ENCODE results near the gene VSNL1. TPM values are rescaled to one million over a fixed set of nuclear protein-coding genes. Genes with fewer than 3 reads are reported as not detected.

The VSNL1 gene
- total and polyA plus RNA-seq, 7 donors = 0.27 to 5.1 (median 1.1) TPM; not detected in 2

DNA sequence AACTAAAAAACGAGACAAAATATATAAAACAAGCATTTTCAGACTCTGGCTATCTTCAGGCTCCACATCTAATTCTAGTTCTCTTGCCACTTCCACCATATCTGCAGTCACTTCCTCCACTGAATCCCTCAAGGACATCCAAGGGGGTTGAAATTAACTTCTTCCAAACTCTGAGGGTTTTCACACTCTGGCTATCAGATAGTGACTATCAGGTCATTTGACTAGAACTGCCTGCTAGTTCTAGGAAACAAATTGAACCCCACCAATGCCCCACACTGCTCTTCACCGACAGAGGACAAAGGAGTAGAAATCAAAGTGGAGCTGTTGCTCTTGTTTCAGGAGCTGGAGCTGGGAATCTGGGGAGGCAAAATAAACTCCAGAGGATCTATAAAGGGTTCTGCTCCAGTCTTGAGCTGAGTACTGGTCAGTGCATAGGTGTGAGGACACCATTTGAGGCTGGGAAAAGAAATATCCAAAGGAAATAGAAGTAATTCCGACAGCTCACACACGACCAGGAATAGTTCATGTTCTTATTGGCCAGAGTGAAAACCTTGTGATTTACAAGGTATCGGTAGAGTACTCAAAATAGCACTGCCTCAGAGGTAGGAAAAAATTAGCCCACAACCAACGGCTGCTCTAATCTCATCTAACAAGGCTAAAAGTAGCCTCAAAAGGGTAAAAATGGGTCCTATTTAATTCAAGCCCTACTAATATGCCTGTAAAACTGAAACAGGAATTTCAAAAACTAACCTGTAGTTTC, 141.8 kb downstream of the VSNL1 start:
- no peak for DNase-seq
- H3K36me3 ChIP-seq = peaks cover 0 to 38% (median 3%) of the 10 kb centered on the region in 4 donors
- no peak overlapping the region for H3K27ac ChIP-seq
- intact Hi-C loops (cut with DNase I) = no loop called here
- WGBS, 2 donors = 93 to 94% methylated on average over 6 of the region's 6 CpGs
- no peak overlapping the region for H3K4me3 ChIP-seq
- no peaks in the 10 kb centered on the region for H3K9me3 ChIP-seq
- no peaks in the 10 kb centered on the region for H3K4me1 ChIP-seq
- TF ChIP-seq CTCF (IDR thresholded peaks at IDR 0.05) (no peak), POLR2A (IDR thresholded peaks at IDR 0.05) (no peak)
- no peaks in the 10 kb centered on the region for H3K27me3 ChIP-seq

DNA sequence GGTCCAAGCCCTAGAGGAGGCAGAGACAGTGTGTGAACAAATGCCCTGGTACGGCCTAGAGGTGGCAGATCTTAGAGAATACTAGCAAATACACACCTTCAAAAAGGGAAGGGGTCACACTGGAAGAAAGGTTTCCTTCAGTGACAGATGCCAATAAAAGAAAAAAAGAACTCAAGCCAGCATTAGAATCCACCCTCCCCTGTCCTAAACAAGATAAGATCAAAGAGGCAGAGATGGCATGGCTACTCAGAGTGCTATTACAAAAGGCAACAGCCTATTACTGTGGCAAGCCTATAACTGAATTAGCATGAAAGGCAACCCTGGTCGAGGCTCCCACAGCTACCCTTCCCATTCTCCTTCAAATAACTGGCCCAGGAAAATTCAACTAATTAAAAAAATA, 143.5 kb downstream of the VSNL1 start:
- Histone ChIP-seq H3K27ac (no peak overlapping the region), H3K27me3 (no peaks in the 10 kb centered on the region), H3K9me3 (no peaks in the 10 kb centered on the region), H3K4me3 (no peak overlapping the region), H3K4me1 (no peaks in the 10 kb centered on the region), H3K36me3 (peaks cover 0 to 55% (median 3%) of the 10 kb centered on the region in 4 donors)
- intact Hi-C loops (cut with DNase I) = no loop called here
- WGBS, 2 donors = 84 to 90% methylated on average over 2 of the region's 2 CpGs
- DNase-seq = no peak
- TF ChIP-seq POLR2AphosphoS5 (IDR thresholded peaks at IDR 0.05) (no peak), CTCF (IDR thresholded peaks at IDR 0.05) (no peak), EP300 (IDR thresholded peaks at IDR 0.05) (no peak), POLR2A (IDR thresholded peaks at IDR 0.05) (no peak)

- 84 to 91% methylated on average over 1 of the region's 1 CpG for WGBS, 2 donors
Observed at GRCh38 chr2:17688600-17688999, 148.1 kb downstream of the VSNL1 start.

GRCh38 chr2:17689010-17689409, 148.5 kb downstream of the VSNL1 start:
- WGBS, 2 donors = 94% methylated on average over 6 of the region's 6 CpGs
- no peak for TF ChIP-seq POLR2A (IDR thresholded peaks at IDR 0.05)
- no peak for TF ChIP-seq POLR2AphosphoS5 (IDR thresholded peaks at IDR 0.05)
- TF ChIP-seq EP300 (IDR thresholded peaks at IDR 0.05) = no peak
- TF ChIP-seq CTCF (IDR thresholded peaks at IDR 0.05) = no peak
- Histone ChIP-seq H3K9me3 (no peaks in the 10 kb centered on the region), H3K4me1 (no peaks in the 10 kb centered on the region), H3K27me3 (no peaks in the 10 kb centered on the region), H3K36me3 (peaks cover 0 to 57% (median 6%) of the 10 kb centered on the region in 4 donors), H3K4me3 (no peak overlapping the region), H3K27ac (no peak overlapping the region)
- intact Hi-C loops (cut with DNase I) = no loop called here
- no peak for DNase-seq

More at GRCh38 chr2:17688600-17688999, 148.1 kb downstream of the VSNL1 start:
- no peak for DNase-seq
- intact Hi-C loops (cut with DNase I) = no loop called here
- Histone ChIP-seq H3K4me3 (no peak overlapping the region), H3K27ac (no peak overlapping the region), H3K36me3 (peaks cover 0 to 53% (median 6%) of the 10 kb centered on the region in 4 donors), H3K4me1 (no peaks in the 10 kb centered on the region), H3K9me3 (no peaks in the 10 kb centered on the region), H3K27me3 (no peaks in the 10 kb centered on the region)
- TF ChIP-seq EP300 (IDR thresholded peaks at IDR 0.05) (no peak), CTCF (IDR thresholded peaks at IDR 0.05) (no peak), POLR2A (IDR thresholded peaks at IDR 0.05) (no peak), POLR2AphosphoS5 (IDR thresholded peaks at IDR 0.05) (no peak)

DNA sequence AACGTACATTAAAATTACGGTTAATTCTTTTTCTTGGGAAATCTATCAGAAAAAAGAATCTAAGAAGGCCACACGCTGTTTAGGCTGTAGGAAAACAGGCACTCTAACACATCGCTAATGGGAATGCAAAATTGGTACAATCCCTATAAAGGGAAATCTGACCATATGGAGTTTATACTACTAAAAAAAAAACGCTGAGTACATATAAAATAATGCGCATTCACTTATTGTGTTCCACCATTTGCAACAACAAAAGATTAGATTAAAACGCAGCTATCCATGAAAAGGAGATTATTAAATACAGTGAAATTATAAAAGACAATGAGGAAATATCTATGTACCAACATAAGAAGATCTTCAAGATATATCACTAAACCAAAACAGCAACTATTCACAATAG, 150.3 kb downstream of the VSNL1 start:
- intact Hi-C loops (cut with DNase I) = no loop called here
- Histone ChIP-seq H3K4me3 (no peak overlapping the region), H3K27me3 (no peaks in the 10 kb centered on the region), H3K9me3 (no peaks in the 10 kb centered on the region), H3K4me1 (no peaks in the 10 kb centered on the region), H3K27ac (no peak overlapping the region), H3K36me3 (peaks cover 0 to 75% (median 13%) of the 10 kb centered on the region in 4 donors)
- TF ChIP-seq POLR2A (IDR thresholded peaks at IDR 0.05) (no peak), EP300 (IDR thresholded peaks at IDR 0.05) (no peak), POLR2AphosphoS5 (IDR thresholded peaks at IDR 0.05) (no peak), CTCF (IDR thresholded peaks at IDR 0.05) (no peak)
- 96 to 97% methylated on average over 7 of the region's 7 CpGs for WGBS, 2 donors
- DNase-seq = no peak
